ENCODE data around the gene CAPRIN1.

CAPRIN1 gene, protein sequence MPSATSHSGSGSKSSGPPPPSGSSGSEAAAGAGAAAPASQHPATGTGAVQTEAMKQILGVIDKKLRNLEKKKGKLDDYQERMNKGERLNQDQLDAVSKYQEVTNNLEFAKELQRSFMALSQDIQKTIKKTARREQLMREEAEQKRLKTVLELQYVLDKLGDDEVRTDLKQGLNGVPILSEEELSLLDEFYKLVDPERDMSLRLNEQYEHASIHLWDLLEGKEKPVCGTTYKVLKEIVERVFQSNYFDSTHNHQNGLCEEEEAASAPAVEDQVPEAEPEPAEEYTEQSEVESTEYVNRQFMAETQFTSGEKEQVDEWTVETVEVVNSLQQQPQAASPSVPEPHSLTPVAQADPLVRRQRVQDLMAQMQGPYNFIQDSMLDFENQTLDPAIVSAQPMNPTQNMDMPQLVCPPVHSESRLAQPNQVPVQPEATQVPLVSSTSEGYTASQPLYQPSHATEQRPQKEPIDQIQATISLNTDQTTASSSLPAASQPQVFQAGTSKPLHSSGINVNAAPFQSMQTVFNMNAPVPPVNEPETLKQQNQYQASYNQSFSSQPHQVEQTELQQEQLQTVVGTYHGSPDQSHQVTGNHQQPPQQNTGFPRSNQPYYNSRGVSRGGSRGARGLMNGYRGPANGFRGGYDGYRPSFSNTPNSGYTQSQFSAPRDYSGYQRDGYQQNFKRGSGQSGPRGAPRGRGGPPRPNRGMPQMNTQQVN

DNA sequence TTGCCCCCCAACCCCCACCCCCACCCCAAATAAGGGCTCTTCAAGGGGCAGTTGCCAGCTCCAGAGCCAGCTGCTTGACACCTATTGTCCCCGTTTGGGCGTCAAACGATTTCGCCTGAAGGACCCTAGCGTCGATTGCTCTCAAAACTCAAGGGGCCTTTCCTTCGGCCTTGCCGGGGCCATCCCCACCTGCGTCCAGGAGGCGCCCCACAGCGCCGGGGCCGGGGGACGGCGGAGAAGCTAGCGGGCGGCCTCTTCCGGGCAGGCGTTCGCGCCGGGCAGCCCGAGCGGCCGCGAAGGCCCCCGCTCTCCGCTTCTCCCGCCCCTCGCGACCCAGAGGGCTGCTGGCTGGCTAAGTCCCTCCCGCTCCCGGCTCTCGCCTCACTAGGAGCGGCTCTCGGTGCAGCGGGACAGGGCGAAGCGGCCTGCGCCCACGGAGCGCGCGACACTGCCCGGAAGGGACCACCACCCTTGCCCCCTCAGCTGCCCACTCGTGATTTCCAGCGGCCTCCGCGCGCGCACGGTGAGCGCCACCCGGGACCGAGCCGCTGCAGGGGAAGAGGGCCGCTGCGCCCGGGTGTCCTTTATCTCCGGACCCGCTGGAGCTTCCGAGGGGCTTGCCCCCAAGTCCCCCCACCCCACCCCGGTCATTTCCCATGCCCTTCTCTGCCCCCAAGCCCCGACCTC, at the start of gene CAPRIN1:
TSS of gene CAPRIN1 (plus strand) at position 383 of the 687 bp plus-strand sequence. CDS start 690 bp downstream, outside the sequence.
- in situ Hi-C loops (cut with HindIII; ENCODE audit: low sequenced_read_pairs), result no loop called here
- DNase-seq (ENCODE audit: low read depth, low spot score), result peak; percentile 88
- TF ChIP-seq, protein P1, sequence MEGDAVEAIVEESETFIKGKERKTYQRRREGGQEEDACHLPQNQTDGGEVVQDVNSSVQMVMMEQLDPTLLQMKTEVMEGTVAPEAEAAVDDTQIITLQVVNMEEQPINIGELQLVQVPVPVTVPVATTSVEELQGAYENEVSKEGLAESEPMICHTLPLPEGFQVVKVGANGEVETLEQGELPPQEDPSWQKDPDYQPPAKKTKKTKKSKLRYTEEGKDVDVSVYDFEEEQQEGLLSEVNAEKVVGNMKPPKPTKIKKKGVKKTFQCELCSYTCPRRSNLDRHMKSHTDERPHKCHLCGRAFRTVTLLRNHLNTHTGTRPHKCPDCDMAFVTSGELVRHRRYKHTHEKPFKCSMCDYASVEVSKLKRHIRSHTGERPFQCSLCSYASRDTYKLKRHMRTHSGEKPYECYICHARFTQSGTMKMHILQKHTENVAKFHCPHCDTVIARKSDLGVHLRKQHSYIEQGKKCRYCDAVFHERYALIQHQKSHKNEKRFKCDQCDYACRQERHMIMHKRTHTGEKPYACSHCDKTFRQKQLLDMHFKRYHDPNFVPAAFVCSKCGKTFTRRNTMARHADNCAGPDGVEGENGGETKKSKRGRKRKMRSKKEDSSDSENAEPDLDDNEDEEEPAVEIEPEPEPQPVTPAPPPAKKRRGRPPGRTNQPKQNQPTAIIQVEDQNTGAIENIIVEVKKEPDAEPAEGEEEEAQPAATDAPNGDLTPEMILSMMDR (IDR thresholded peaks at IDR 0.05; ENCODE audit: low read depth, low read length), result no peak
- H3K4me3 ChIP-seq (ENCODE audit: low read depth, low read length), result peak within 1 kb of the TSS; percentile 87

DNA sequence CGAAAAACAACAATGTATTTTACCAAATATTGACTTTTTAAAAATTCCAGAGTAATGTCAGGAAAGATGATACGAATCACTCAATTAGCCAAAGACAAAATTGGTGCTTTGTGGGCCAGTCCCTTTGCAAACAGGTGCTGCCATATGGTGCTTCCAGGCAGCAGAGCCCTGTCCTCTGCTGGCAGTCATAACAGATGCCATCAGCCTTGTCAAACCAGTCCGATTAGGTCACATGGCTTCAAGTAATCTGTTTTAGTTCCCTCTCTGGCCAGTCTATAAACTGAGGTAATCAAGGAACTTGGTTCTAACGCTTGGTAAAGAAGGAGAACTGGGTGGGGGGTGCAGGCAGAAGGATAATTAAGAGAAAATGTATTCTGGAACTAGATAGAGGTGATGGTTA, 49.1 kb upstream of the CAPRIN1 start:
- DNase-seq (ENCODE audit: low read depth, low spot score), result no peak
- no peak overlapping the region for H3K4me3 ChIP-seq (ENCODE audit: low read depth, low read length)
- in situ Hi-C loops (cut with HindIII; ENCODE audit: low sequenced_read_pairs), result no loop called here
- TF ChIP-seq, protein P1 (IDR thresholded peaks at IDR 0.05; ENCODE audit: low read depth, low read length), result no peak

DNA sequence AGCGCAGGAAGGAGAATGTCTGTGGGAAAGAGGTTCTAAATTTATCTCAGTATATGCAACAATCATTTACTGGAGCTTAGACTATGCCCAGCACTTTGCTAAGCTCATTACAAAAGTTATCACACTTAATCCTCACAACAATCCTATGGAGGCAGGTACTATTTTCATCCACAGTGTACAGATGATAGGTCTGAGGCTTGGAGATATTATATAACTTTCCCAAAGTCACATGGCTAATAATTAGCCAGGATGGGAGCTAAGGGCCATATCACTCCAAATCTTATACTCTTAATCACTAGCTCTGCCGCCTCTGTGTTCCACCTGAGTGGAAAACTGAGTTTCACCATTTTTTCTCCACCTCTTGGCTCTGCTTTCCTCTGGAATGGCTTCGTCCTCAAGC, 47.3 kb upstream of the CAPRIN1 start:
- TF ChIP-seq, protein P1 (IDR thresholded peaks at IDR 0.05; ENCODE audit: low read depth, low read length), result no peak
- no peak for DNase-seq (ENCODE audit: low read depth, low spot score)
- H3K4me3 ChIP-seq (ENCODE audit: low read depth, low read length), result no peak overlapping the region
- in situ Hi-C loops (cut with HindIII; ENCODE audit: low sequenced_read_pairs), result no loop called here

DNA sequence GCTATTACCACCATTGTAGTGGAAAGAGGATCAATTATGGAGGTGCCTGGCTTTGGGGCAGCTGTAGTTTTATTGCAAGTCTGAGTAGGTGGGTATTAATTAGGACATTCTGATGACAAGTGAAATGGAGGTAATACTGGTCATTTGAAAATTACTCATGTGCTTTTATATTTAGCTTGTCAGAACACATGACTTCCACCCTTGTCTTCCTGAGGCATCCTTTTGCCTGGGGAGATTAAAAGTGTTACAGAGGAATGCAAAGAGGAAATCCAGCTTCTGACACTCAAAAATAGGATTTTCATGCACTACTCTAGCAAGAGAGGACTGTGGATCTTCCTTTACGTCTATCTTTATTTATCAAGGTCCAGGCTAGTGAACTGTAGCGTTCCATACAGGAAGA, 44.7 kb upstream of the CAPRIN1 start:
- TF ChIP-seq, protein P1 (IDR thresholded peaks at IDR 0.05; ENCODE audit: low read depth, low read length), result no peak
- DNase-seq (ENCODE audit: low read depth, low spot score), result no peak
- in situ Hi-C loops (cut with HindIII; ENCODE audit: low sequenced_read_pairs), result no loop called here
- H3K4me3 ChIP-seq (ENCODE audit: low read depth, low read length), result no peak overlapping the region

DNA sequence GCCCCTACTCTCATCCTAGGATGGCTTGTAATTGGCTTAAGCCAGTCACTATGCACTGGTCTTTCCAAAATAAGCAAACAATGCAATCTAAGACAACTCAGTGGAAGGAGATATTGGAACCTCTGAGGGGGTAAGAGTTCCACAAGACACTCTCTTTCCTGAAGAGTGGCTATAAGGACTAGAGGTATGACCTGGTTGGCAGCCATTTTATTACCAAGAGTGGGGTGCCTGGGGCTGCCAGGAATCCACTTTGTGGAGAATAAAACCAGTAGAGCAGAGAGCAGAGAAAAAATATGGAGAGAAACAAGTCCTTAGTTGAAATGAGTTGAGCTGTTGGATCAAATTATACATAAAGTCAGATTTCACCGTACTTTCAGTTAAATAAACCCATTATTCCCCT, 38.8 kb upstream of the CAPRIN1 start:
- DNase-seq (ENCODE audit: low read depth, low spot score), result no peak
- in situ Hi-C loops (cut with HindIII; ENCODE audit: low sequenced_read_pairs), result no loop called here
- no peak overlapping the region for H3K4me3 ChIP-seq (ENCODE audit: low read depth, low read length)
- TF ChIP-seq, protein P1 (IDR thresholded peaks at IDR 0.05; ENCODE audit: low read depth, low read length), result no peak

DNA sequence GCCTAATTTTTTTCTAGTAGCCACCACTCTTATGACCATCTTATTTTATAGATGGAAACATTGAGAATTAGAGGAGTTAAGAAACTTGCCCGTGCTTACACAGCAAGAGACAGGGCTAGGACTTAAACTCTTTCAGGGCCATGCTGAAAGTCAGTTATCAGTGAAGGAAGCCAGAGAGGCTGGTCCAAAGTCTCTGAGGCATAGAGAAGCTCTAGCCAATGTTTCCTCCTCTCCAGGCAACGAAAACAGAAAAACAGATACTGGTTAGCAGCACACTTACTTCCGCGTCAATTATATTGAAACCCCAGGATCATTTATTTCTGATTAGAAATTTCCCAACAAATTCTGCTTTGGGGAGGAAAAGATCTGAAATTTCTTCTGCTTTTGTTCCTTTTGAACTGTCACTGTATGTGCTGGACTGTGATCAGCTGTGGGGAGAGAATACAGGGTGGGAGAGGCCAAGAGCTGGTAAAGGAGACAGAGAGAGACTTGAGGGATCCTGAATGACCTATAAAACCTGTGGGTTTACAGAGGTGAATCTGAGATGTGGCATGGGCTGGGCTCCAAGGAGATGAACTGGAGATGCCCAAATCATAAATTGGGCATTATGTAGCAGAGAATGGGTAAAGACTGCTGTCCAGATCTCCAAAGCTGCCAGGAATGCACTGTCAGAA, 37.5 kb upstream of the CAPRIN1 start:
- DNase-seq (ENCODE audit: low read depth, low spot score), result no peak
- in situ Hi-C loops (cut with HindIII; ENCODE audit: low sequenced_read_pairs), result no loop called here
- TF ChIP-seq, protein P1 (IDR thresholded peaks at IDR 0.05; ENCODE audit: low read depth, low read length), result no peak
- H3K4me3 ChIP-seq (ENCODE audit: low read depth, low read length), result no peak overlapping the region

Measured in astrocyte of the spinal cord (primary cell).